K562 (cell line): ENCODE measurements around the gene FRMPD2. TPM values are rescaled to one million over a fixed set of nuclear protein-coding genes. Genes with fewer than 3 reads are reported as not detected.

Experiments
- ATAC-seq: fragments of 200-7000 bp; cut with Tn5 transposase; 3 replicates; pipeline ENCODE4 v1.9.1; 2020; ENCODE audit warnings: moderate library complexity
- BruUV-seq: library from RNA; stranded (reverse); fragments of 400-500 nt; replicated peaks from 2 replicates; lab custom pipeline; 2021; lab: Mats Ljungman, UMichigan
- CTCF ChIA-PET: fragments of 300-600 bp; formaldehyde crosslinking; extraction: SDS; loops from one replicate; lab custom pipeline; 2021; ENCODE audit warnings: low intra/inter-chr PET ratio; lab: Yijun Ruan, JAX
- POLR2A ChIA-PET: fragments of 300-600, 350-650 bp; sonication (Branson Sonifier 250); formaldehyde crosslinking; extraction: SDS; loops from one replicate; lab custom pipeline; 2021; ENCODE audit warnings: antibody characterized with exemption, inconsistent platforms; lab: Yijun Ruan, JAX
- DNase-seq, 4 experiments: peaks; one replicate each; pipeline versions ENCODE4 v3.0.0 to v3.0.0-alpha.2; 2011 to 2018; ENCODE audit warnings: low spot score in 3 of 4, mixed read lengths in 3 of 4; ENCODE audit errors: extremely low read depth in 1 of 4
- FAIRE-seq: peaks from 2 replicates; lab custom pipeline; 2011; peaks lifted over from hg19 to GRCh38; lab: Jason Lieb, UNC
- H2AFZ ChIP-seq: 2 replicates; pipeline ENCODE4 v1.6.0; 2011; ENCODE audit warnings: low read depth, low read length, control low read depth, inconsistent platforms
- H3K27ac ChIP-seq: fragments of 200-600 bp; 3 replicates; pipeline ENCODE4 v1.8.0; 2011; ENCODE audit warnings: low read depth, mild to moderate bottlenecking, control low read depth, inconsistent platforms, low read length, moderate library complexity, mixed read lengths; ENCODE audit errors: extremely low read depth
- H3K27me3 ChIP-seq, 2 experiments: fragments of 300-600 bp in 1 of 2; 2 replicates in 1 of 2; 3 replicates in 1 of 2; pipeline versions ENCODE4 v1.6.0 to v1.8.0; 2011; ENCODE audit warnings: inconsistent platforms in 2 of 2, low read length in 2 of 2, mild to moderate bottlenecking in 1 of 2, mixed read lengths in 1 of 2, moderate library complexity in 1 of 2; ENCODE audit not compliant: control insufficient read depth in 2 of 2, insufficient read depth in 2 of 2
- H3K36me3 ChIP-seq: fragments of 300-600 bp; 3 replicates; pipeline ENCODE4 v1.8.0; 2011; ENCODE audit warnings: mild to moderate bottlenecking, low read length, inconsistent platforms; ENCODE audit not compliant: control insufficient read depth, insufficient read depth
- H3K4me1 ChIP-seq, 2 experiments: fragments of 200-600 bp in 1 of 2; replicated peaks in 1 of 2; 2 replicates in 1 of 2; 3 replicates in 1 of 2; pipeline versions ENCODE4 v1.5.1 to v1.8.0; 2011; ENCODE audit warnings: inconsistent platforms in 2 of 2, low read length in 2 of 2, mild to moderate bottlenecking in 1 of 2, mixed read lengths in 1 of 2, moderate library complexity in 1 of 2; ENCODE audit not compliant: control insufficient read depth in 2 of 2, insufficient read depth in 2 of 2
- H3K4me2 ChIP-seq: 2 replicates; pipeline ENCODE4 v1.6.1; 2011; ENCODE audit warnings: low read length, control low read depth, inconsistent platforms, mixed read lengths; ENCODE audit not compliant: insufficient read depth
- H3K4me3 ChIP-seq: fragments of 200-600 bp; sonication (generic), shearing (Covaris generic); 2 replicates; pipeline ENCODE4 v1.5.1; 2016; ENCODE audit warnings: control low read depth, inconsistent platforms
- H3K79me2 ChIP-seq: fragments of 200-600 bp; 3 replicates; pipeline ENCODE4 v1.8.0; 2011; ENCODE audit warnings: low read length, inconsistent platforms; ENCODE audit not compliant: control insufficient read depth, insufficient read depth
- H3K9ac ChIP-seq, 2 experiments: 2 replicates each; pipeline versions ENCODE4 v1.6.0 to v1.6.1; 2011; ENCODE audit warnings: low read depth in 2 of 2, low read length in 2 of 2, control low read depth in 1 of 2, inconsistent platforms in 1 of 2, mild to moderate bottlenecking in 1 of 2, mixed read lengths in 1 of 2; ENCODE audit not compliant: insufficient read depth in 1 of 2
- H3K9me1 ChIP-seq: one replicate; pipeline ENCODE4 v1.6.0; 2011; ENCODE audit warnings: inconsistent platforms, mild to moderate bottlenecking, low read length, moderate library complexity; ENCODE audit not compliant: control insufficient read depth, insufficient read depth
- H3K9me3 ChIP-seq: replicated peaks from 2 replicates; pipeline ENCODE4 v1.5.1; 2011; ENCODE audit warnings: low read depth, low read length, inconsistent platforms; ENCODE audit not compliant: control insufficient read depth, insufficient read depth
- H4K20me1 ChIP-seq: replicated peaks from 2 replicates; pipeline ENCODE4 v1.6.1; 2011; ENCODE audit warnings: low read length, inconsistent platforms, mixed read lengths; ENCODE audit not compliant: control insufficient read depth, insufficient read depth
- MAFG ChIP-seq: fragments of 450-650 bp; conservative IDR thresholded peaks from 2 replicates; pipeline ENCODE4 v1.6.1; 2016; ENCODE audit warnings: missing genetic modification characterization, missing compliant biosample characterization
- RBM17 ChIP-seq: fragments of 200-400 bp; formaldehyde crosslinking; IDR thresholded peaks from 2 replicates; pipeline ENCODE4 v1.6.1; 2017; ENCODE audit warnings: low read depth, mild to moderate bottlenecking, low read length, borderline replicate concordance
- RBM25 ChIP-seq: fragments of 200-400 bp; formaldehyde crosslinking; IDR thresholded peaks from 2 replicates; pipeline ENCODE4 v1.6.1; 2018; ENCODE audit warnings: low read length, low read depth, moderate library complexity; ENCODE audit not compliant: severe bottlenecking
- TBL1XR1 ChIP-seq, 2 experiments: IDR thresholded peaks; 2 replicates each; pipeline ENCODE4 v1.6.1; 2012; ENCODE audit warnings: improper control_type of control experiment in 2 of 2, low read length in 2 of 2, mild to moderate bottlenecking in 1 of 2
- ZNF133 ChIP-seq: fragments of 250-450 bp; sonication (Bioruptor Pico); IDR thresholded peaks from 2 replicates; pipeline ENCODE4 v1.4.0; 2020; ENCODE audit warnings: mild to moderate bottlenecking
- ZNF146 ChIP-seq: IDR thresholded peaks from one replicate; pipeline ENCODE4 v1.6.1; 2018; ENCODE audit warnings: missing compliant biosample characterization; ENCODE audit not compliant: unreplicated experiment
- ZNF408 ChIP-seq: fragments of 250-450 bp; sonication (Bioruptor Pico); IDR thresholded peaks from 2 replicates; pipeline ENCODE4 v1.4.0; 2020; ENCODE audit warnings: low read depth, mild to moderate bottlenecking, moderate library complexity
- WGBS: fragments of 100-300 bp; shearing (Covaris generic); methylation state at CpG from one replicate; pipeline ENCODE4 v1.1.6; 2016; ENCODE audit warnings: low coverage, mixed read lengths; ENCODE audit not compliant: insufficient coverage; ENCODE audit errors: missing lambda C conversion rate; 5-methylcytosine and 5-hydroxymethylcytosine counted together
- in situ Hi-C: fragments of 300-500 bp; cut with MboI; formaldehyde crosslinking; loops from 4 replicates; pipeline ENCODE4 v1.15.0; 2018; ENCODE audit warnings: inconsistent platforms, mixed read lengths
- intact Hi-C: fragments of 100-400 bp; cut with micrococcal nuclease; formaldehyde crosslinking; loops from 2 replicates; pipeline ENCODE4 v1.14.2; 2022
- polyA plus RNA-seq, 8 experiments: library from polyadenylated mRNA; depleted of rRNA in 4 of 8; stranded (reverse) in 5 of 8; unstranded in 3 of 8; fragments of >200 nt; fragmentation: Nextera tagmentation in 2 of 8; fragmentation: Illumina TruSeq in 1 of 8; extraction: Ambion mirVana in 2 of 8; extraction: Trizol in 1 of 8; gene quantifications; 2 replicates each; pipeline versions ENCODE4 v1.2.1 to v1.2.3, GENCODE V29; 2011 to 2014; ENCODE audit warnings: inconsistent platforms in 1 of 8, missing spikeins in 1 of 8
- total RNA-seq, 7 experiments: library from RNA; depleted of rRNA in 6 of 7; stranded (reverse); fragments of >200 nt in 6 of 7; fragmentation: Illumina TruSeq in 2 of 7; extraction: Trizol in 2 of 7; gene quantifications; 2 replicates each; pipeline versions ENCODE4 v1.2.1 to v1.2.3, GENCODE V29; 2011 to 2021; ENCODE audit warnings: low replicate concordance in 1 of 7
- TF ChIP-seq, protein P1 (sequence below): fragments of 450-650 bp; formaldehyde crosslinking; IDR thresholded peaks from 2 replicates; pipeline ENCODE4 v1.4.0; 2022; ENCODE audit warnings: mild to moderate bottlenecking, moderate library complexity
- TF ChIP-seq, protein P2 (sequence below): fragments of 450-650 bp; formaldehyde crosslinking; IDR thresholded peaks from 2 replicates; pipeline ENCODE4 v1.4.0; 2020; ENCODE audit warnings: mild to moderate bottlenecking, mixed read lengths
- TF ChIP-seq, protein P3 (sequence below): fragments of 250-450 bp; sonication (Bioruptor Pico); IDR thresholded peaks from 2 replicates; pipeline ENCODE4 v1.5.0; 2021; ENCODE audit warnings: mild to moderate bottlenecking, moderate library complexity
- TF ChIP-seq, protein P4 (sequence below), 2 experiments: IDR thresholded peaks; 2 replicates each; pipeline ENCODE4 v1.6.1; 2012; ENCODE audit warnings: improper control_type of control experiment in 2 of 2, low read depth in 2 of 2, low read length in 2 of 2, borderline replicate concordance in 1 of 2
- TF ChIP-seq, protein P5 (sequence below), 3 experiments: fragments of 200-800 bp in 1 of 3; sonication (Bioruptor generic) in 1 of 3; sonication (generic) in 1 of 3; formaldehyde crosslinking in 1 of 3; IDR thresholded peaks; 2 replicates each; pipeline versions ENCODE4 v1.6.1 to v1.8.0; 2016 to 2022; ENCODE audit warnings: mild to moderate bottlenecking in 2 of 3, missing compliant biosample characterization in 2 of 3, missing genetic modification characterization in 2 of 3, missing genetic modification reagents in 1 of 3

The FRMPD2 gene
- total and polyA plus RNA-seq, 9 of the 15 experiments (the other 6 are each of a cell fraction or from before 2014, with no cell fraction given): 0.12 to 0.95 (median 0.33) TPM

DNA sequence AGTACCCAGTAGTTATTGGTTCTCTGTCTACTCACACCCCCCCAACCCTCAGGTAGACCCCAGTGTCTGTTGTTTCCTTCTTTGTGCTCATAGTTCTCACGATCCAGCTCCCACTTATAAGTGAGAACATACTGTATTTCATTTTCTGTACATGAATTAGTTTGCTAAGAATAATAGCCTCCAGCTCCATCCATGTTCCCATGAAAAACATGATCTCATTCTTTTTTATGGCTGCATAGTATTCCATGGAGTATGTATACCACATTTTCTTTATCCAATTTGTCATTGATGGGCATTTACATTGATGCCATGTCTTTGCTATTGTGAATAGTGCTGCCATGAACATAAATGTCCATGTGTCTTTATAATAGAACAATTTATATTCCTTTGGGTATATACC, 2.6 kb upstream of the FRMPD2 start:
- intact Hi-C loops: no loop called here
- no TSS peak for BruUV-seq
- TF ChIP-seq, protein P1, sequence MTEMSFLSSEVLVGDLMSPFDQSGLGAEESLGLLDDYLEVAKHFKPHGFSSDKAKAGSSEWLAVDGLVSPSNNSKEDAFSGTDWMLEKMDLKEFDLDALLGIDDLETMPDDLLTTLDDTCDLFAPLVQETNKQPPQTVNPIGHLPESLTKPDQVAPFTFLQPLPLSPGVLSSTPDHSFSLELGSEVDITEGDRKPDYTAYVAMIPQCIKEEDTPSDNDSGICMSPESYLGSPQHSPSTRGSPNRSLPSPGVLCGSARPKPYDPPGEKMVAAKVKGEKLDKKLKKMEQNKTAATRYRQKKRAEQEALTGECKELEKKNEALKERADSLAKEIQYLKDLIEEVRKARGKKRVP (CRISPR knock-in tag): no peak
- TF ChIP-seq, protein P2, sequence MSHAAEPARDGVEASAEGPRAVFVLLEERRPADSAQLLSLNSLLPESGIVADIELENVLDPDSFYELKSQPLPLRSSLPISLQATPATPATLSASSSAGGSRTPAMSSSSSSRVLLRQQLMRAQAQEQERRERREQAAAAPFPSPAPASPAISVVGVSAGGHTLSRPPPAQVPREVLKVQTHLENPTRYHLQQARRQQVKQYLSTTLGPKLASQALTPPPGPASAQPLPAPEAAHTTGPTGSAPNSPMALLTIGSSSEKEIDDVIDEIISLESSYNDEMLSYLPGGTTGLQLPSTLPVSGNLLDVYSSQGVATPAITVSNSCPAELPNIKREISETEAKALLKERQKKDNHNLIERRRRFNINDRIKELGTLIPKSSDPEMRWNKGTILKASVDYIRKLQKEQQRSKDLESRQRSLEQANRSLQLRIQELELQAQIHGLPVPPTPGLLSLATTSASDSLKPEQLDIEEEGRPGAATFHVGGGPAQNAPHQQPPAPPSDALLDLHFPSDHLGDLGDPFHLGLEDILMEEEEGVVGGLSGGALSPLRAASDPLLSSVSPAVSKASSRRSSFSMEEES (CRISPR knock-in tag): no peak
- no peak for TF ChIP-seq ZNF408
- TF ChIP-seq, protein P3, sequence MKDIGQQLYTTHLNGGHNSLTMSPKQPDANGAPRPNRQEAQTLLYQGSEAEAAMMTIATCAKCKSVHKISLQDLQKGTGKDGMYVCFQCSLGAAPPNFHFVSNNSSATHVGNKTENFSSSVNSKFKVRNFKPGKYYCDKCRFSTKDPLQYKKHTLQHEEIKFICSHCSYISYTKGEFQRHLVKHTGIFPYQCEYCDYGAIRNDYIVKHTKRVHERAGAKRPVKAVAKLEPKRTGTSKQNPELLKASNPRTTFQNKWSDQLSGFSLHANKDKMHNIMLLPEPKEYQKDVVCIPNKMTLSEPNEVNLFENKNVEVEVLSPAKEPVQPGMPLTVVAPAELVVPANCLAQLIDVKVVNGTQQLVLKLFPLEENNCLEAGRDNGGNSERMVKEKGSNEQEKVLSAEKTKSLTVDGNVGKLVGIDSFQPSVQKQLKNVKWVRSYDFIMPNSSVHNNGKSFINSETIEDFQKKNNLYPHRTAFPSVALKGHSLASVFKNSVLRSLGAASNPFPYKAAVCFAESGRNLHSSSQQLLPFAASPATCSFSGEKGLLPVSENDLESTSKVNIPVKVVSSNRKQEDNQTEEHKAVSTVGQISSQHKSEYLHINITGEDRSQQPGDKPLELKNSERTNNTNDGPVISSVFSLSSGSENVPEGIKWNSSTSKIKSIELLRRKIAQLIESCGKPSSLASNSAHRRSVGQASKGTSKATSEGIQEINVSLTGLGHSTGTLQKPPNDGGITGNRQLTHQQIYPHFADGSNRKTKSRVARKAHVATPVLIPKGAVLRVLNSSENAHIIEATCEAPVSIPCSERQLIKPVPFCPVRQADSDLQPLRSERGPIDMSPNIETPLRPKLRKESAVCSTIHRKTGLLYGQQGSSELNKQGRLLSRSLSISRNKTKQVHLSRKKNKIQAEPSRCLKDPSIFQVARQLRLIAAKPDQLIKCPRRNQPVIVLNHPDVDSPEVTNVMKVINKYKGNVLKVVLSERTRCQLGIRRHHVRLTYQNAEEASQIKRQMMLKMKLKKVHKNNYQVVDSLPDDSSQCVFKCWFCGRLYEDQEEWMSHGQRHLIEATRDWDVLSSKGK: no peak
- TF ChIP-seq, protein P4, sequence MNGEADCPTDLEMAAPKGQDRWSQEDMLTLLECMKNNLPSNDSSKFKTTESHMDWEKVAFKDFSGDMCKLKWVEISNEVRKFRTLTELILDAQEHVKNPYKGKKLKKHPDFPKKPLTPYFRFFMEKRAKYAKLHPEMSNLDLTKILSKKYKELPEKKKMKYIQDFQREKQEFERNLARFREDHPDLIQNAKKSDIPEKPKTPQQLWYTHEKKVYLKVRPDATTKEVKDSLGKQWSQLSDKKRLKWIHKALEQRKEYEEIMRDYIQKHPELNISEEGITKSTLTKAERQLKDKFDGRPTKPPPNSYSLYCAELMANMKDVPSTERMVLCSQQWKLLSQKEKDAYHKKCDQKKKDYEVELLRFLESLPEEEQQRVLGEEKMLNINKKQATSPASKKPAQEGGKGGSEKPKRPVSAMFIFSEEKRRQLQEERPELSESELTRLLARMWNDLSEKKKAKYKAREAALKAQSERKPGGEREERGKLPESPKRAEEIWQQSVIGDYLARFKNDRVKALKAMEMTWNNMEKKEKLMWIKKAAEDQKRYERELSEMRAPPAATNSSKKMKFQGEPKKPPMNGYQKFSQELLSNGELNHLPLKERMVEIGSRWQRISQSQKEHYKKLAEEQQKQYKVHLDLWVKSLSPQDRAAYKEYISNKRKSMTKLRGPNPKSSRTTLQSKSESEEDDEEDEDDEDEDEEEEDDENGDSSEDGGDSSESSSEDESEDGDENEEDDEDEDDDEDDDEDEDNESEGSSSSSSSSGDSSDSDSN (IDR thresholded peaks at IDR 0.05; ENCODE audit: borderline replicate concordance in 1 of 2, low read depth in 2 of 2, low read length in 2 of 2): no peak
- TF ChIP-seq RBM17: no peak
- TF ChIP-seq ZNF146 (CRISPR knock-in tag): peak; percentile 91
- TF ChIP-seq ZNF133: no peak
- no peak for TF ChIP-seq TBL1XR1 (IDR thresholded peaks at IDR 0.05; ENCODE audit: low read length in 2 of 2)
- TF ChIP-seq RBM25: peak; percentile 50
- TF ChIP-seq MAFG (tag): no peak
- TF ChIP-seq, protein P5, sequence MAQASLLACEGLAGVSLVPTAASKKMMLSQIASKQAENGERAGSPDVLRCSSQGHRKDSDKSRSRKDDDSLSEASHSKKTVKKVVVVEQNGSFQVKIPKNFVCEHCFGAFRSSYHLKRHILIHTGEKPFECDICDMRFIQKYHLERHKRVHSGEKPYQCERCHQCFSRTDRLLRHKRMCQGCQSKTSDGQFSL (CRISPR knock-in tag; IDR thresholded peaks at IDR 0.05): no peak
- TF ChIP-seq, protein P5 (tag; IDR thresholded peaks at IDR 0.05): no peak

More for the DNA sequence above, 2.6 kb upstream of the FRMPD2 start:
- Histone ChIP-seq H3K9me1 (no peaks in the 10 kb centered on the region), H3K27me3 (peaks cover 7 to 11% of the 10 kb centered on the region in 2 experiments; a peak in 3 of 5 replicates), H3K9ac (no peak overlapping the region), H3K4me2 (no peak overlapping the region), H3K4me3 (no peak overlapping the region), H3K36me3 (no peaks in the 10 kb centered on the region), H4K20me1 (no peaks in the 10 kb centered on the region), H3K9me3 (no peaks in the 10 kb centered on the region), H3K4me1 (no peaks in the 10 kb centered on the region), H3K27ac (no peak overlapping the region), H2AFZ (no peak overlapping the region), H3K79me2 (no peaks in the 10 kb centered on the region)
- ChIA-PET POLR2A (interaction anchor here (1.8 kb wide), 1 partner anchor 10 kb away, joined by 5 read pairs; no protein-coding TSS in a partner anchor), CTCF (no interaction called here)
- in situ Hi-C loops: no loop called here
- WGBS: 0% methylated on average over 1 of the region's 1 CpG
- no peak for DNase-seq
- ATAC-seq: no peak
- FAIRE-seq: no peak
